ENCODE results near the gene ARRB2. TPM values are rescaled to one million over a fixed set of nuclear protein-coding genes. Genes with fewer than 3 reads are reported as not detected.
"Not testable (repeated sequence)": the region's sequence is repeated elsewhere in the genome, so short reads cannot be mapped to it uniquely, and the experiment has no call there.

Gene ARRB2
- total and polyA plus RNA-seq, 2 experiments from 2014 or later: 3.7 to 4.1 TPM

- Histone ChIP-seq H3K27ac (no peak overlapping the region), H3K9me3 (ENCODE audit: low read depth) (no peaks in the 10 kb centered on the region), H3K4me1 (ENCODE audit: insufficient read depth) (peaks cover 20% of the 10 kb centered on the region), H3K36me3 (ENCODE audit: low read depth) (peaks cover 7% of the 10 kb centered on the region; the same call in 1 of the 2 replicates), H4K20me1 (ENCODE audit: insufficient read depth) (no peaks in the 10 kb centered on the region), H3F3A (ENCODE audit: insufficient read depth) (peaks cover 28% of the 10 kb centered on the region), H3K4me3 (no peak overlapping the region), H3K9ac (no peak overlapping the region), H3K79me2 (ENCODE audit: insufficient read depth) (no peaks in the 10 kb centered on the region), H3K27me3 (replicated peaks; ENCODE audit: insufficient read depth) (no peaks in the 10 kb centered on the region), H3K9me2 (ENCODE audit: insufficient read depth) (no peaks in the 10 kb centered on the region), H2AFZ (no peak overlapping the region), H3K4me2 (ENCODE audit: unreplicated experiment) (no peak overlapping the region)
- WGBS, 2 experiments (ENCODE audit: low coverage in 1 of 2, low lambda C conversion rate in 2 of 2, missing lambda C conversion rate in 2 of 2): 91 to 94% methylated on average over 7 of the region's 7 CpGs
- in situ Hi-C loops (cut with MboI): no loop called here
- TF ChIP-seq EZH2 (IDR thresholded peaks at IDR 0.05; ENCODE audit: insufficient read depth, poor library complexity, severe bottlenecking) (no peak), EZH2phosphoT487 (IDR thresholded peaks at IDR 0.05; ENCODE audit: insufficient read depth, low read depth) (no peak)
- no peak for DNase-seq
Observed at GRCh38 chr17:4676791-4677190, 33.6 kb upstream of the ARRB2 start.

- Histone ChIP-seq H3K27me3 (replicated peaks; ENCODE audit: insufficient read depth) (no peaks in the 10 kb centered on the region), H3K27ac (peak overlapping the region; percentile 58), H3K4me3 (no peak overlapping the region), H3F3A (ENCODE audit: insufficient read depth) (peaks cover 28% of the 10 kb centered on the region), H3K4me2 (ENCODE audit: unreplicated experiment) (peak overlapping the region; percentile 32), H4K20me1 (ENCODE audit: insufficient read depth) (no peaks in the 10 kb centered on the region), H3K36me3 (ENCODE audit: low read depth) (peaks cover 9% of the 10 kb centered on the region; the same call in 1 of the 2 replicates), H3K4me1 (ENCODE audit: insufficient read depth) (peaks cover 20% of the 10 kb centered on the region), H3K79me2 (ENCODE audit: insufficient read depth) (no peaks in the 10 kb centered on the region), H3K9me3 (ENCODE audit: low read depth) (no peaks in the 10 kb centered on the region), H3K9me2 (ENCODE audit: insufficient read depth) (no peaks in the 10 kb centered on the region), H2AFZ (no peak overlapping the region), H3K9ac (peak overlapping the region; percentile 39)
- 26 to 27% methylated on average over 14 of the region's 14 CpGs for WGBS, 2 experiments (ENCODE audit: low coverage in 1 of 2, low lambda C conversion rate in 2 of 2, missing lambda C conversion rate in 2 of 2)
- DNase-seq: peak; percentile 94
- in situ Hi-C loops (cut with MboI): no loop called here
- TF ChIP-seq EZH2 (IDR thresholded peaks at IDR 0.05; ENCODE audit: insufficient read depth, poor library complexity, severe bottlenecking) (no peak), EZH2phosphoT487 (IDR thresholded peaks at IDR 0.05; ENCODE audit: insufficient read depth, low read depth) (no peak)
Observed at GRCh38 chr17:4678448-4679026, 31.9 kb upstream of the ARRB2 start.

GRCh38 chr17:4679658-4680057 is 30.8 kb upstream of the ARRB2 start:
- WGBS, 2 experiments (ENCODE audit: low coverage in 1 of 2, low lambda C conversion rate in 2 of 2, missing lambda C conversion rate in 2 of 2): 70 to 71% methylated on average over 7 of the region's 7 CpGs
- peak overlapping the region; percentile 32 for H3K4me2 ChIP-seq (ENCODE audit: unreplicated experiment)

DNA sequence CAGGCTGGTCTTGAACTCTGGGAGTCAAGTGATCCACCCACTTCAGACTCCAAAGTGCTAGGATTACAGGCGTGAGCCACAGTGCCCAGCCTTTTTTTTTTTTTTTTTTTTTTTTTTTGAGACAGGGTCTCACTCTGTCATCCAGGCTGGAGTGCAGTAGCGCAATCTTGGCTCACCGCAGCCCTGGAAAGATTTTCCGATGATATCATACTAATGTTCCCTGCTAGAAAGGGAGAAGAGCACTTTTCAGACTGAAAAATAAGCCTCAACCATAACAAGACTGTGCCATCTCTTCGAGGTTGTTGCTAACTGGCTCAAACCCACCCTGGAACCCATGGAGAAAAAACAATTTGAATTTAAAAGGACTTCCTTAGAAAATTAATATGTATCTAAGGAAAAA is 26.7 kb upstream of the ARRB2 start:
- H3K4me3 ChIP-seq; H3K9ac ChIP-seq; in situ Hi-C loops (cut with MboI); H2AFZ ChIP-seq; H3K9me2 ChIP-seq (ENCODE audit: insufficient read depth); H3K27me3 ChIP-seq (replicated peaks; ENCODE audit: insufficient read depth); H3K36me3 ChIP-seq (ENCODE audit: low read depth); H3K9me3 ChIP-seq (ENCODE audit: low read depth); H3K4me2 ChIP-seq (ENCODE audit: unreplicated experiment); H4K20me1 ChIP-seq (ENCODE audit: insufficient read depth); H3K27ac ChIP-seq: not testable (repeated sequence)
- 41 to 47% methylated on average over 5 of the region's 5 CpGs for WGBS, 2 experiments (ENCODE audit: low coverage in 1 of 2, low lambda C conversion rate in 2 of 2, missing lambda C conversion rate in 2 of 2)
- H3K4me1 ChIP-seq (ENCODE audit: insufficient read depth): peaks cover 16% of the 10 kb centered on the region
- DNase-seq: peak; percentile 25
- H3F3A ChIP-seq (ENCODE audit: insufficient read depth): peaks cover 27% of the 10 kb centered on the region
- H3K79me2 ChIP-seq (ENCODE audit: insufficient read depth): peaks cover 15% of the 10 kb centered on the region

More at GRCh38 chr17:4679658-4680057, 30.8 kb upstream of the ARRB2 start:
- Histone ChIP-seq H3K79me2 (ENCODE audit: insufficient read depth) (no peaks in the 10 kb centered on the region), H4K20me1 (ENCODE audit: insufficient read depth) (no peaks in the 10 kb centered on the region), H3K27me3 (replicated peaks; ENCODE audit: insufficient read depth) (no peaks in the 10 kb centered on the region), H3K9me2 (ENCODE audit: insufficient read depth) (no peaks in the 10 kb centered on the region), H2AFZ (no peak overlapping the region), H3K9ac (peak overlapping the region; percentile 39), H3K9me3 (ENCODE audit: low read depth) (no peaks in the 10 kb centered on the region), H3K36me3 (ENCODE audit: low read depth) (peaks cover 9% of the 10 kb centered on the region; the same call in 1 of the 2 replicates), H3F3A (ENCODE audit: insufficient read depth) (peaks cover 28% of the 10 kb centered on the region), H3K27ac (peak overlapping the region; percentile 58), H3K4me3 (no peak overlapping the region), H3K4me1 (ENCODE audit: insufficient read depth) (peaks cover 20% of the 10 kb centered on the region)
- in situ Hi-C loops (cut with MboI): no loop called here
- peak; percentile 78 for DNase-seq
- TF ChIP-seq EZH2 (IDR thresholded peaks at IDR 0.05; ENCODE audit: insufficient read depth, poor library complexity, severe bottlenecking): no peak
- no peak for TF ChIP-seq EZH2phosphoT487 (IDR thresholded peaks at IDR 0.05; ENCODE audit: insufficient read depth, low read depth)

DNA sequence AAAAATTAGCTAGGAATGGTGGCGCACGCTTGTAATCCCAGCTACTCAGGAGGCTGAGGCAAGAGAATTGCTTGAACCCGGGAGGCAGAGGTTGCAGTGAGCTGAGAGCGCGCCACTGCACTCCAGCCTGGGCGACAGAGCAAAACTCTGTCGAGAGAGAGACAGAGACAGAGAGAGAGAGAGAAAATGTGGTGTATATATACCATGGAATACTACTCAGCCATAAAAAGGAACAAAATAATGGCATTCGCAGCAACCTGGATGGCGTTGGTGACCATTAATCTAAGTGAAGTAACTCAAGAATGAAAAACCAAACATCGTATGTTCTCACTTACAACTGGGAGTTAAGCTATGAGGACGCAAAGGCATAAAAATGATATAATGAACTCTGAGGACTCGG is 20.6 kb upstream of the ARRB2 start:
- H3K4me3 ChIP-seq; H3K27me3 ChIP-seq (replicated peaks; ENCODE audit: insufficient read depth); H3K9me3 ChIP-seq (ENCODE audit: low read depth); H3K4me2 ChIP-seq (ENCODE audit: unreplicated experiment); in situ Hi-C loops (cut with MboI); H3K9me2 ChIP-seq (ENCODE audit: insufficient read depth); H3K36me3 ChIP-seq (ENCODE audit: low read depth); H3F3A ChIP-seq (ENCODE audit: insufficient read depth); DNase-seq; H4K20me1 ChIP-seq (ENCODE audit: insufficient read depth); H3K9ac ChIP-seq; H3K27ac ChIP-seq; H3K4me1 ChIP-seq (ENCODE audit: insufficient read depth); H2AFZ ChIP-seq: not testable (repeated sequence)
- 86% methylated on average over 12 of the region's 12 CpGs for WGBS, 2 experiments (ENCODE audit: low coverage in 1 of 2, low lambda C conversion rate in 2 of 2, missing lambda C conversion rate in 2 of 2)
- H3K79me2 ChIP-seq (ENCODE audit: insufficient read depth): peaks cover 56% of the 10 kb centered on the region
